Measurements from ENCODE around the gene OPCML. TPM values are rescaled to one million over a fixed set of nuclear protein-coding genes. Genes with fewer than 3 reads are reported as not detected.

OPCML gene
- total and polyA plus RNA-seq, 2 experiments from 2014 or later = 1.2 to 4.4 TPM

GRCh38 chr11:133136376-133136775, 395.9 kb downstream of the OPCML start:
- ATAC-seq = peak; percentile 45
- peaks cover 17% of the 10 kb centered on the region for H3K4me1 ChIP-seq (ENCODE audit: insufficient read depth)
- Mint-ChIP-seq H3K36me3 (ENCODE audit: low read depth) (no peaks in the 10 kb centered on the region; the same call in 2 of the 3 replicates), H3K4me3 (no peak overlapping the region), H3K4me1 (peaks cover 29% of the 10 kb centered on the region), H3K9me3 (no peaks in the 10 kb centered on the region; the same call in 1 of the 3 replicates), H3K27me3 (ENCODE audit: insufficient read depth, low read depth, poor library complexity) (peaks cover 2% of the 10 kb centered on the region), H3K27ac (no peak overlapping the region; the same call in 1 of the 2 replicates)
- no peaks in the 10 kb centered on the region for H3F3A ChIP-seq (replicated peaks; ENCODE audit: low read depth)
- 0 out of 2 replicates have a peak overlapping the region, but pooled peaks have one; percentile 3 for H3K4me3 ChIP-seq
- no peaks in the 10 kb centered on the region for H3K79me2 ChIP-seq (replicated peaks; ENCODE audit: insufficient read depth)
- no peaks in the 10 kb centered on the region for H4K20me1 ChIP-seq (replicated peaks; ENCODE audit: insufficient read depth)
- no peaks in the 10 kb centered on the region for H3K36me3 ChIP-seq (ENCODE audit: insufficient read depth)
- no peaks in the 10 kb centered on the region for H3K27me3 ChIP-seq (ENCODE audit: insufficient read depth)
- no peak overlapping the region for H3K27ac ChIP-seq (ENCODE audit: low read depth)
- TF ChIP-seq ZNF114 (CRISPR knock-in tag; IDR thresholded peaks at IDR 0.05) (no peak), NANOG (IDR thresholded peaks at IDR 0.05; ENCODE audit: borderline replicate concordance) (no peak), EZH2 (IDR thresholded peaks at IDR 0.05; ENCODE audit: low read depth, unreplicated experiment) (no peak), ZNF331 (CRISPR knock-in tag; IDR thresholded peaks at IDR 0.05; ENCODE audit: low read depth) (no peak), POLR2AphosphoS5 (IDR thresholded peaks at IDR 0.05; ENCODE audit: low read depth) (no peak), EZH2phosphoT487 (IDR thresholded peaks at IDR 0.05; ENCODE audit: unreplicated experiment) (no peak), STAT1 (IDR thresholded peaks at IDR 0.05; ENCODE audit: unreplicated experiment) (no peak), CREB1 (CRISPR knock-in tag; IDR thresholded peaks at IDR 0.05; ENCODE audit: low read depth) (no peak)
- TF ChIP-seq, protein P1, sequence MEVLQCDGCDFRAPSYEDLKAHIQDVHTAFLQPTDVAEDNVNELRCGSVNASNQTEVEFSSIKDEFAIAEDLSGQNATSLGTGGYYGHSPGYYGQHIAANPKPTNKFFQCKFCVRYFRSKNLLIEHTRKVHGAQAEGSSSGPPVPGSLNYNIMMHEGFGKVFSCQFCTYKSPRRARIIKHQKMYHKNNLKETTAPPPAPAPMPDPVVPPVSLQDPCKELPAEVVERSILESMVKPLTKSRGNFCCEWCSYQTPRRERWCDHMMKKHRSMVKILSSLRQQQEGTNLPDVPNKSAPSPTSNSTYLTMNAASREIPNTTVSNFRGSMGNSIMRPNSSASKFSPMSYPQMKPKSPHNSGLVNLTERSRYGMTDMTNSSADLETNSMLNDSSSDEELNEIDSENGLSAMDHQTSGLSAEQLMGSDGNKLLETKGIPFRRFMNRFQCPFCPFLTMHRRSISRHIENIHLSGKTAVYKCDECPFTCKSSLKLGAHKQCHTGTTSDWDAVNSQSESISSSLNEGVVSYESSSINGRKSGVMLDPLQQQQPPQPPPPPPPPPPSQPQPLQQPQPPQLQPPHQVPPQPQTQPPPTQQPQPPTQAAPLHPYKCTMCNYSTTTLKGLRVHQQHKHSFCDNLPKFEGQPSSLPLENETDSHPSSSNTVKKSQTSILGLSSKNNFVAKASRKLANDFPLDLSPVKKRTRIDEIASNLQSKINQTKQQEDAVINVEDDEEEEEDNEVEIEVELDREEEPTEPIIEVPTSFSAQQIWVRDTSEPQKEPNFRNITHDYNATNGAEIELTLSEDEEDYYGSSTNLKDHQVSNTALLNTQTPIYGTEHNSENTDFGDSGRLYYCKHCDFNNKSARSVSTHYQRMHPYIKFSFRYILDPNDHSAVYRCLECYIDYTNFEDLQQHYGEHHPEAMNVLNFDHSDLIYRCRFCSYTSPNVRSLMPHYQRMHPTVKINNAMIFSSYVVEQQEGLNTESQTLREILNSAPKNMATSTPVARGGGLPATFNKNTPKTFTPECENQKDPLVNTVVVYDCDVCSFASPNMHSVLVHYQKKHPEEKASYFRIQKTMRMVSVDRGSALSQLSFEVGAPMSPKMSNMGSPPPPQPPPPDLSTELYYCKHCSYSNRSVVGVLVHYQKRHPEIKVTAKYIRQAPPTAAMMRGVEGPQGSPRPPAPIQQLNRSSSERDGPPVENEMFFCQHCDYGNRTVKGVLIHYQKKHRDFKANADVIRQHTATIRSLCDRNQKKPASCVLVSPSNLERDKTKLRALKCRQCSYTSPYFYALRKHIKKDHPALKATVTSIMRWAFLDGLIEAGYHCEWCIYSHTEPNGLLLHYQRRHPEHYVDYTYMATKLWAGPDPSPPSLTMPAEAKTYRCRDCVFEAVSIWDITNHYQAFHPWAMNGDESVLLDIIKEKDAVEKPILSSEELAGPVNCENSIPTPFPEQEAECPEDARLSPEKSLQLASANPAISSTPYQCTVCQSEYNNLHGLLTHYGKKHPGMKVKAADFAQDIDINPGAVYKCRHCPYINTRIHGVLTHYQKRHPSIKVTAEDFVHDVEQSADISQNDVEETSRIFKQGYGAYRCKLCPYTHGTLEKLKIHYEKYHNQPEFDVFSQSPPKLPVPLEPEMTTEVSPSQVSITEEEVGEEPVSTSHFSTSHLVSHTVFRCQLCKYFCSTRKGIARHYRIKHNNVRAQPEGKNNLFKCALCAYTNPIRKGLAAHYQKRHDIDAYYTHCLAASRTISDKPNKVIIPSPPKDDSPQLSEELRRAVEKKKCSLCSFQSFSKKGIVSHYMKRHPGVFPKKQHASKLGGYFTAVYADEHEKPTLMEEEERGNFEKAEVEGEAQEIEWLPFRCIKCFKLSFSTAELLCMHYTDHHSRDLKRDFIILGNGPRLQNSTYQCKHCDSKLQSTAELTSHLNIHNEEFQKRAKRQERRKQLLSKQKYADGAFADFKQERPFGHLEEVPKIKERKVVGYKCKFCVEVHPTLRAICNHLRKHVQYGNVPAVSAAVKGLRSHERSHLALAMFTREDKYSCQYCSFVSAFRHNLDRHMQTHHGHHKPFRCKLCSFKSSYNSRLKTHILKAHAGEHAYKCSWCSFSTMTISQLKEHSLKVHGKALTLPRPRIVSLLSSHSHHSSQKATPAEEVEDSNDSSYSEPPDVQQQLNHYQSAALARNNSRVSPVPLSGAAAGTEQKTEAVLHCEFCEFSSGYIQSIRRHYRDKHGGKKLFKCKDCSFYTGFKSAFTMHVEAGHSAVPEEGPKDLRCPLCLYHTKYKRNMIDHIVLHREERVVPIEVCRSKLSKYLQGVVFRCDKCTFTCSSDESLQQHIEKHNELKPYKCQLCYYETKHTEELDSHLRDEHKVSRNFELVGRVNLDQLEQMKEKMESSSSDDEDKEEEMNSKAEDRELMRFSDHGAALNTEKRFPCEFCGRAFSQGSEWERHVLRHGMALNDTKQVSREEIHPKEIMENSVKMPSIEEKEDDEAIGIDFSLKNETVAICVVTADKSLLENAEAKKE (CRISPR knock-in tag; IDR thresholded peaks at IDR 0.05) = no peak
- peak overlapping the region; percentile 66 for H3K4me2 ChIP-seq
- no peak overlapping the region for H2AFZ ChIP-seq
- no peaks in the 10 kb centered on the region for H3K9me2 ChIP-seq (ENCODE audit: insufficient read depth)
- peak; percentile 64 for DNase-seq (ENCODE audit: low spot score)

Data from GM23338 (cell line).